ENCODE measurements around the gene BTBD6.

Gene BTBD6

GRCh38 chr14:105210266-105211025, 37.9 kb upstream of the BTBD6 start:
- no peak for DNase-seq (ENCODE audit: extremely low read depth in 1 of 2, low read depth in 1 of 2)

- no peak for DNase-seq (ENCODE audit: extremely low read depth in 1 of 2, low read depth in 1 of 2)
Observed at GRCh38 chr14:105211086-105211757, 37.1 kb upstream of the BTBD6 start.

- no peak for DNase-seq (ENCODE audit: extremely low read depth in 1 of 2, low read depth in 1 of 2)
Observed at GRCh38 chr14:105211758-105212089, 36.6 kb upstream of the BTBD6 start.

GRCh38 chr14:105212541-105213300, 35.6 kb upstream of the BTBD6 start:
- DNase-seq (ENCODE audit: extremely low read depth in 1 of 2, low read depth in 1 of 2), result no peak

GRCh38 chr14:105213361-105213760, 35.0 kb upstream of the BTBD6 start:
- no peak for DNase-seq (ENCODE audit: extremely low read depth in 1 of 2, low read depth in 1 of 2)

GRCh38 chr14:105214324-105214915, 33.9 kb upstream of the BTBD6 start:
- no peak for DNase-seq (ENCODE audit: extremely low read depth in 1 of 2, low read depth in 1 of 2)

- DNase-seq (ENCODE audit: extremely low read depth in 1 of 2, low read depth in 1 of 2), result no peak
Observed at GRCh38 chr14:105215602-105216001, 32.7 kb upstream of the BTBD6 start.

- DNase-seq (ENCODE audit: extremely low read depth in 1 of 2, low read depth in 1 of 2), result no peak
Observed at GRCh38 chr14:105216490-105217247, 31.7 kb upstream of the BTBD6 start.

GRCh38 chr14:105217774-105218173, 30.6 kb upstream of the BTBD6 start:
- no peak for DNase-seq (ENCODE audit: extremely low read depth in 1 of 2, low read depth in 1 of 2)

- no peak for DNase-seq (ENCODE audit: extremely low read depth in 1 of 2, low read depth in 1 of 2)
Observed at GRCh38 chr14:105218611-105219010, 29.7 kb upstream of the BTBD6 start.

GRCh38 chr14:105219043-105219612, 29.2 kb upstream of the BTBD6 start:
- no peak for DNase-seq (ENCODE audit: extremely low read depth in 1 of 2, low read depth in 1 of 2)

- no peak for DNase-seq (ENCODE audit: extremely low read depth in 1 of 2, low read depth in 1 of 2)
Observed at GRCh38 chr14:105219753-105220152, 28.6 kb upstream of the BTBD6 start.

- no peak for DNase-seq (ENCODE audit: extremely low read depth in 1 of 2, low read depth in 1 of 2)
Observed at GRCh38 chr14:105220699-105221597, 27.4 kb upstream of the BTBD6 start.

GRCh38 chr14:105221598-105222178, 26.6 kb upstream of the BTBD6 start:
- no peak for DNase-seq (ENCODE audit: extremely low read depth in 1 of 2, low read depth in 1 of 2)

- no peak for DNase-seq (ENCODE audit: extremely low read depth in 1 of 2, low read depth in 1 of 2)
Observed at GRCh38 chr14:105223260-105223659, 25.1 kb upstream of the BTBD6 start.

GRCh38 chr14:105223770-105224544, 24.4 kb upstream of the BTBD6 start:
- no peak for DNase-seq (ENCODE audit: extremely low read depth in 1 of 2, low read depth in 1 of 2)

- DNase-seq (ENCODE audit: extremely low read depth in 1 of 2, low read depth in 1 of 2), result no peak
Observed at GRCh38 chr14:105224845-105225570, 23.3 kb upstream of the BTBD6 start.

GRCh38 chr14:105226198-105226597, 22.1 kb upstream of the BTBD6 start:
- no peak for DNase-seq (ENCODE audit: extremely low read depth in 1 of 2, low read depth in 1 of 2)
